HepG2 (cell line): ENCODE data around the gene FOXN3. TPM values are rescaled to one million over a fixed set of nuclear protein-coding genes. Genes with fewer than 3 reads are reported as not detected.

Experiments
- ATAC-seq: fragments of 200-7000 bp; cut with Tn5 transposase; 3 replicates; pipeline ENCODE4 v1.9.1; 2020; ENCODE audit warnings: mild to moderate bottlenecking, moderate library complexity
- BruUV-seq: library from RNA; stranded (reverse); fragments of 400-500 nt; replicated peaks from 2 replicates; lab custom pipeline; 2021; lab: Mats Ljungman, UMichigan
- CTCF ChIA-PET: fragments of 300-600 bp; formaldehyde crosslinking; extraction: SDS; loops from one replicate; lab custom pipeline; 2021; ENCODE audit warnings: low total read pairs, inconsistent platforms, low intra/inter-chr PET ratio; lab: Yijun Ruan, JAX
- POLR2A ChIA-PET: fragments of 350-600 bp; sonication (Branson Sonifier 250); formaldehyde crosslinking; loops from one replicate; lab custom pipeline; 2020; ENCODE audit warnings: antibody characterized with exemption, inconsistent platforms; lab: Yijun Ruan, JAX
- DNase-seq: peaks from one replicate; pipeline ENCODE4 v3.0.0-alpha.2; 2015; ENCODE audit warnings: low spot score
- FAIRE-seq: peaks from 3 replicates; lab custom pipeline; 2011; peaks lifted over from hg19 to GRCh38; lab: Jason Lieb, UNC
- H2AFZ ChIP-seq: one replicate; pipeline ENCODE4 v1.6.1; 2011; ENCODE audit warnings: low read length, inconsistent platforms
- H3K27ac ChIP-seq: fragments of 300-600 bp; 3 replicates; pipeline ENCODE4 v1.8.0; 2011; ENCODE audit warnings: mixed run types, mild to moderate bottlenecking, mixed read lengths, low read length, inconsistent platforms; ENCODE audit not compliant: insufficient read depth; ENCODE audit errors: extremely low read length
- H3K27me3 ChIP-seq, 2 experiments: fragments of 200-600 bp in 1 of 2; 2 replicates in 1 of 2; 3 replicates in 1 of 2; pipeline versions ENCODE4 v1.6.0 to v1.8.0; 2011; ENCODE audit warnings: low read length in 2 of 2, mild to moderate bottlenecking in 2 of 2, moderate library complexity in 2 of 2, inconsistent platforms in 1 of 2; ENCODE audit not compliant: insufficient read depth in 2 of 2, control insufficient read depth in 1 of 2
- H3K36me3 ChIP-seq, 2 experiments: fragments of 200-600 bp in 1 of 2; replicated peaks in 1 of 2; 2 replicates in 1 of 2; 3 replicates in 1 of 2; pipeline versions ENCODE4 v1.5.1 to v1.8.0; 2011; ENCODE audit warnings: low read length in 2 of 2, inconsistent platforms in 1 of 2; ENCODE audit not compliant: insufficient read depth in 2 of 2, control insufficient read depth in 1 of 2
- H3K4me1 ChIP-seq: 2 replicates; pipeline ENCODE4 v1.5.1; 2012; ENCODE audit warnings: low read length, inconsistent platforms; ENCODE audit not compliant: insufficient read depth
- H3K4me2 ChIP-seq: 2 replicates; pipeline ENCODE4 v1.6.0; 2011; ENCODE audit warnings: low read depth, low read length, inconsistent platforms
- H3K4me3 ChIP-seq, 3 experiments: fragments of 200-600 bp in 1 of 3; sonication (generic), shearing (Covaris generic) in 1 of 3; replicated peaks in 1 of 3; 2 replicates each; pipeline ENCODE4 v1.5.1; 2011 to 2016; ENCODE audit warnings: low read length in 3 of 3, inconsistent platforms in 2 of 3, low read depth in 2 of 3, mild to moderate bottlenecking in 2 of 3, control low read depth in 1 of 3, mixed read lengths in 1 of 3; ENCODE audit not compliant: insufficient read depth in 1 of 3
- H3K79me2 ChIP-seq: one replicate; pipeline ENCODE4 v1.6.1; 2011; ENCODE audit warnings: low read length, inconsistent platforms; ENCODE audit not compliant: insufficient read depth
- H3K9ac ChIP-seq: 2 replicates; pipeline ENCODE4 v1.6.0; 2011; ENCODE audit warnings: mild to moderate bottlenecking, low read depth, low read length, inconsistent platforms; ENCODE audit not compliant: insufficient read depth
- H3K9me3 ChIP-seq: 2 replicates; pipeline ENCODE4 v1.5.1; 2012; ENCODE audit warnings: mild to moderate bottlenecking, low read length
- H4K20me1 ChIP-seq: 2 replicates; pipeline ENCODE4 v1.6.0; 2011; ENCODE audit warnings: inconsistent platforms, mild to moderate bottlenecking, low read length, moderate library complexity; ENCODE audit not compliant: insufficient read depth
- MEIS2 ChIP-seq: sonication (generic); formaldehyde crosslinking; IDR thresholded peaks from 2 replicates; pipeline ENCODE4 v1.9.0; 2021; ENCODE audit warnings: mild to moderate bottlenecking, missing genetic modification reagents
- PRPF4 ChIP-seq: fragments of 200-400 bp; formaldehyde crosslinking; IDR thresholded peaks from 2 replicates; pipeline ENCODE4 v1.6.1; 2016; ENCODE audit warnings: low read length, low read depth; ENCODE audit not compliant: poor library complexity, severe bottlenecking
- ZNF605 ChIP-seq: sonication (generic); formaldehyde crosslinking; IDR thresholded peaks from 2 replicates; pipeline ENCODE4 v1.8.0; 2022; ENCODE audit warnings: mild to moderate bottlenecking, missing genetic modification reagents
- ZNF703 ChIP-seq: sonication (generic); formaldehyde crosslinking; IDR thresholded peaks from 2 replicates; pipeline ENCODE4 v1.5.1; 2020; ENCODE audit warnings: missing genetic modification reagents, mild to moderate bottlenecking, moderate library complexity, borderline replicate concordance
- WGBS: methylation state at CpG from one replicate; pipeline ENCODE4 v1.1.6; 2017; ENCODE audit warnings: low lambda C conversion rate; 5-methylcytosine and 5-hydroxymethylcytosine counted together
- in situ Hi-C: cut with HindIII; loops from 2 replicates; pipeline ENCODE4 v1.10.0; 2017; ENCODE audit warnings: low pct_unique_long_range_greater_than_20kb; ENCODE audit not compliant: extremely low pct_ligation_motif_present
- intact Hi-C: fragments of 100-400 bp; cut with micrococcal nuclease; formaldehyde crosslinking; loops from one replicate; pipeline ENCODE4 v1.10.0; 2022; ENCODE audit not compliant: unreplicated experiment
- polyA plus RNA-seq, 8 experiments: library from polyadenylated mRNA; depleted of rRNA in 3 of 8; stranded (reverse) in 7 of 8; unstranded in 1 of 8; fragments of >200 nt; fragmentation: Illumina TruSeq in 4 of 8; extraction: Trizol in 4 of 8; gene quantifications; 2 replicates each; pipeline versions ENCODE4 v1.2.1 to v1.2.3, GENCODE V29; 2011 to 2016; ENCODE audit warnings: low read depth in 4 of 8, missing spikeins in 1 of 8, mixed read lengths in 1 of 8; ENCODE audit not compliant: insufficient read depth in 1 of 8
- total RNA-seq, 5 experiments: library from RNA; depleted of rRNA; stranded (reverse); fragments of >200 nt; fragmentation: Illumina TruSeq; extraction: Trizol; gene quantifications; 2 replicates each; pipeline ENCODE4 v1.2.3, GENCODE V29; 2016; ENCODE audit warnings: low read depth in 1 of 5
- TF ChIP-seq, protein P1 (sequence below): sonication (generic); formaldehyde crosslinking; IDR thresholded peaks from 2 replicates; pipeline ENCODE4 v1.8.0; 2022; ENCODE audit warnings: missing genetic modification reagents, mild to moderate bottlenecking, moderate library complexity, borderline replicate concordance
- TF ChIP-seq, protein P2 (sequence below): sonication (generic); formaldehyde crosslinking; IDR thresholded peaks from 2 replicates; pipeline ENCODE4 v1.8.1; 2023; ENCODE audit warnings: mild to moderate bottlenecking, inconsistent platforms, moderate library complexity, missing genetic modification reagents, borderline replicate concordance
- TF ChIP-seq, protein P3 (sequence below): IDR thresholded peaks from 2 replicates; pipeline ENCODE4 v1.6.1; 2016; ENCODE audit warnings: missing compliant biosample characterization, missing genetic modification reagents, borderline replicate concordance

Gene FOXN3
- total and polyA plus RNA-seq, 2 of the 13 experiments (the other 11 are each of a cell fraction or from before 2014, with no cell fraction given), result 32.4 to 70.2 TPM

DNA sequence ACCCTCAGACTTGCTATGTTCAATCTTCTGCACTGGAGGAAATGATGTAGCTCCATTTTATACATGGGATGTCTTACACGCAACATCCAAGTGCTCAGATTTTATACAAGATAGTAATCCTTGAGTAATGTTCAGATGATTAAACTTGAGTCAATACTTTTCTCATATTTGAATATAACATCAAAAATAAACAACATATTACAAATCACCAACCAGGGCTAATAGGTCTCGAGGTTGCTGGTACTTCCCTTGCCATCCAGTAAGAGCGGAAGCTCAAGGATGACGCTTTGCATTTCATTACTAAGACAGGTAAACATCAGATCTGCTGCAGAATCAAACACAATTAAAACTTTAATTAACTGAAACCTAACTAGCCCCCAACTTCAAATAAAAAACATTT lies 97.3 kb downstream of the FOXN3 start:
- Histone ChIP-seq H2AFZ (no peak overlapping the region), H3K4me1 (no peaks in the 10 kb centered on the region; the same call in 1 of the 2 replicates), H3K36me3 (peaks cover 21 to 45% of the 10 kb centered on the region in 2 experiments), H3K27ac (no peak overlapping the region), H3K9me3 (no peaks in the 10 kb centered on the region), H3K4me3 (no peak overlapping the region), H3K79me2 (peaks cover 62% of the 10 kb centered on the region), H4K20me1 (peaks cover 21% of the 10 kb centered on the region), H3K4me2 (no peak overlapping the region), H3K9ac (no peak overlapping the region), H3K27me3 (no peaks in the 10 kb centered on the region)
- ATAC-seq, result no peak
- intact Hi-C loops, result no loop called here
- no TSS peak for BruUV-seq
- TF ChIP-seq MEIS2 (CRISPR knock-in tag), result no peak
- TF ChIP-seq ZNF605 (CRISPR knock-in tag), result no peak
- TF ChIP-seq ZNF703 (CRISPR knock-in tag), result no peak
- TF ChIP-seq, protein P1, sequence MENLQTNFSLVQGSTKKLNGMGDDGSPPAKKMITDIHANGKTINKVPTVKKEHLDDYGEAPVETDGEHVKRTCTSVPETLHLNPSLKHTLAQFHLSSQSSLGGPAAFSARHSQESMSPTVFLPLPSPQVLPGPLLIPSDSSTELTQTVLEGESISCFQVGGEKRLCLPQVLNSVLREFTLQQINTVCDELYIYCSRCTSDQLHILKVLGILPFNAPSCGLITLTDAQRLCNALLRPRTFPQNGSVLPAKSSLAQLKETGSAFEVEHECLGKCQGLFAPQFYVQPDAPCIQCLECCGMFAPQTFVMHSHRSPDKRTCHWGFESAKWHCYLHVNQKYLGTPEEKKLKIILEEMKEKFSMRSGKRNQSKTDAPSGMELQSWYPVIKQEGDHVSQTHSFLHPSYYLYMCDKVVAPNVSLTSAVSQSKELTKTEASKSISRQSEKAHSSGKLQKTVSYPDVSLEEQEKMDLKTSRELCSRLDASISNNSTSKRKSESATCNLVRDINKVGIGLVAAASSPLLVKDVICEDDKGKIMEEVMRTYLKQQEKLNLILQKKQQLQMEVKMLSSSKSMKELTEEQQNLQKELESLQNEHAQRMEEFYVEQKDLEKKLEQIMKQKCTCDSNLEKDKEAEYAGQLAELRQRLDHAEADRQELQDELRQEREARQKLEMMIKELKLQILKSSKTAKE (CRISPR knock-in tag), result no peak
- TF ChIP-seq, protein P2, sequence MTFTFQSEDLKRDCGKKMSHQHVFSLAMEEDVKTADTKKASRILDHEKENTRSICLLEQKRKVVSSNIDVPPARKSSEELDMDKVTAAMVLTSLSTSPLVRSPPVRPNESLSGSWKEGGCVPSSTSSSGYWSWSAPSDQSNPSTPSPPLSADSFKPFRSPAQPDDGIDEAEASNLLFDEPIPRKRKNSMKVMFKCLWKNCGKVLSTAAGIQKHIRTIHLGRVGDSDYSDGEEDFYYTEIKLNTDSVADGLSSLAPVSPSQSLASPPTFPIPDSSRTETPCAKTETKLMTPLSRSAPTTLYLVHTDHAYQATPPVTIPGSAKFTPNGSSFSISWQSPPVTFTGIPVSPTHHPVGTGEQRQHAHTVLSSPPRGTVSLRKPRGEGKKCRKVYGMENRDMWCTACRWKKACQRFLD (CRISPR knock-in tag), result no peak
- TF ChIP-seq, protein P3, sequence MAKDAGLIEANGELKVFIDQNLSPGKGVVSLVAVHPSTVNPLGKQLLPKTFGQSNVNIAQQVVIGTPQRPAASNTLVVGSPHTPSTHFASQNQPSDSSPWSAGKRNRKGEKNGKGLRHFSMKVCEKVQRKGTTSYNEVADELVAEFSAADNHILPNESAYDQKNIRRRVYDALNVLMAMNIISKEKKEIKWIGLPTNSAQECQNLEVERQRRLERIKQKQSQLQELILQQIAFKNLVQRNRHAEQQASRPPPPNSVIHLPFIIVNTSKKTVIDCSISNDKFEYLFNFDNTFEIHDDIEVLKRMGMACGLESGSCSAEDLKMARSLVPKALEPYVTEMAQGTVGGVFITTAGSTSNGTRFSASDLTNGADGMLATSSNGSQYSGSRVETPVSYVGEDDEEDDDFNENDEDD (CRISPR knock-in tag), result no peak
- TF ChIP-seq PRPF4, result no peak
- in situ Hi-C loops, result no loop called here
- no peak for FAIRE-seq
- 98% methylated on average over 4 of the region's 4 CpGs for WGBS
- CTCF ChIA-PET, result no interaction called here
- DNase-seq, result no peak
- POLR2A ChIA-PET, result no interaction called here
